ENCODE measurements around the gene GREB1L. TPM values are rescaled to one million over a fixed set of nuclear protein-coding genes. Genes with fewer than 3 reads are reported as not detected.

GREB1L gene
- total RNA-seq, 1 donor from 2014 or later: 16.2 TPM

DNA sequence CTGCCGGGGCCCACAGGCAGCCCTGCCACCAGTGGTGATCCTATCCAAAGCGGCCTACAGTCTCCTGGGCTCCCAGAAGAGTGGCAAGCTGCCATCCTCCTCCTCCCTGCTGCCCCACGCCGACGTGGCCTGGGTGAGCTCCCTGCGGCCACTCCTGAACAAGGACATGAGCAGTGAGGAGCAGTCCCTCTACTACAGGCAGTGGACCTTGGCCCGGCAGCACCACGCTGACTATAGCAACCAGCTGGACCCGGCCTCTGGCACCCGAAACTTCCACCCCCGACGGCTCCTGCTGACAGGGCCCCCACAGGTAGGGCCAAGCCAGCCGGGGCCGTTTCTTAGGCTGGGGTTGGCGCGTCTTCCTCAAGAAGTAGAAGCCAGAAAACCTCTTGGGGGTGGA is 258.0 kb downstream of the GREB1L start:
- intact Hi-C loops (cut with DNase I): loop anchor here (10.0 kb wide), 1 partner anchor 55 kb away; no protein-coding TSS in a partner anchor
- no peak for DNase-seq (ENCODE audit: low spot score)

DNA sequence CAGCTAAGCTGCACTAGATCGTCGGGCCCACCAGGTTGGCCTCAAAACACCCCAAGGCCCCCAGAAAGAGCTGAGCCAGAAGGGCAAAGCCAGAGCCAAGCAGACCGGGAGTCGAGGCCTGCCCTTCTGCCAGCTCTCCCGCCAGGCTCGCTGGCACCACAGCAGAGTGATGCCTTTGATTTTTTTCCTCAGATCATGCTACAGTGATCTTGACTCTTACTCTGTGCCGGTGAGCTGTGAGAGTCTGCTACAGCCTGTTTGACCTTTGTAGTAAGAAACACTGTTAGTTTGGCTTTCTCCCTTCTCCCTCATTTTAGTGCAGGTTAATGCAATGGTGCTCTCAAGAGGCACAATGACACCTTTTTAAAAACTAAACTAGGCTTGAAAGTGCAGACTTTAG is 260.6 kb downstream of the GREB1L start:
- no peak for DNase-seq (ENCODE audit: low spot score)
- intact Hi-C loops (cut with DNase I): loop anchor here (10.0 kb wide), 1 partner anchor 58 kb away; no protein-coding TSS in a partner anchor

DNA sequence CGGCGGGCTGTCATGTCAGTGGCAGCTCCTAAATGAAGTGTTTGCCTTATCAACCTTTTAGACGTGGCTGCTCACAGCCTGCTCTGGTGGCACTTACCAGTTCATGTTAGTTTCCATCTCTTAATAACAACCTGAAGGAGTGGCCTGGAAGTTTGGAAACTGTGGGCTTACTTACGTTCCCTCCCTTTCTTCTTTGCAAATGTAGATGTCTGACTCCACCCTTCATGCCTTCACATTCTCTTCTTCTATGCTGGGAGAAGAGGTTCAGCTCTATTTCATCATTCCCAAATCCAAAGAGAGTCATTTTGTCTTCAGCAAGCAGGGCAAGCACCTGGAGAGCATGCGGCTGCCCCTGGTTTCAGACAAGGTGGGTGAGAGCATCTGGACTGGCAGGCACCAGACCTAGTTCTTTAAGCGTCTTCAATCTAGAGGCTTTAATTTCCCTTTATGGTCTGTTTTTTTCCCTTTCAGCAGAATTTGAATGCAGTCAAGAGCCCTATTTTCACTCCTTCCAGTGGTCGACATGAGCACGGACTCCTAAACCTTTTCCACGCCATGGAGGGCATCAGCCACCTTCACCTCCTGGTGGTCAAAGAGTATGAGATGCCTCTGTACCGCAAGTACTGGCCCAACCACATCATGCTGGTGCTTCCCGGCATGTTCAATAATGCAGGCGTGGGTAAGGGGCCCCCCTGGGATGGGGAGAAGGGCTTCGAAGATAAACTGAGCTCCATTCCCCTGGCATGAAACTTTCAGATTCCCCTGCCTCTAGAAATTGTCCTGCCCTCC is 266.1 kb downstream of the GREB1L start:
- no peak for DNase-seq (ENCODE audit: low spot score)
- intact Hi-C loops (cut with DNase I): loop anchor here (10.0 kb wide), 1 partner anchor 63 kb away; no protein-coding TSS in a partner anchor

DNA sequence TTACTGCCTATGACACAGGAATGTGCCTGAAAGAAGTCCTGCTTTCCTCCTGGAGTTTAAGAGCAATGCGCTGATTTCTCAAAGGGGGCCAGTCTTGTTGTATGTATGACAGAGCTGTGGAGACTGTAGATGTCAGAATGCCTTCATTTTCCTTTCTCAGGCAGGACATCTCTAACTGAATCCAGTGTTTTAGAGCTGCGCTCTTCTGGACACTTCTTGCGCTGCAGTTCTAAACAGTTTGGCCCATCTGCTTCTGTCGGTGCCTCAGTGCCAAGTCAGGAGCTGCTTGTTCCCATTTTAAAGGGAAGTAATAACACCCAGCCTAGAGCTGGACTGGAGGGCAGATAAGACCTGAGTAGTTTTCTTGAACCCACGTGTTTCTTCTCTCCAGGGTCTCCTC is 267.0 kb downstream of the GREB1L start:
- intact Hi-C loops (cut with DNase I): loop anchor here (10.0 kb wide), 1 partner anchor 64 kb away; no protein-coding TSS in a partner anchor
- no peak for DNase-seq (ENCODE audit: low spot score)

DNA sequence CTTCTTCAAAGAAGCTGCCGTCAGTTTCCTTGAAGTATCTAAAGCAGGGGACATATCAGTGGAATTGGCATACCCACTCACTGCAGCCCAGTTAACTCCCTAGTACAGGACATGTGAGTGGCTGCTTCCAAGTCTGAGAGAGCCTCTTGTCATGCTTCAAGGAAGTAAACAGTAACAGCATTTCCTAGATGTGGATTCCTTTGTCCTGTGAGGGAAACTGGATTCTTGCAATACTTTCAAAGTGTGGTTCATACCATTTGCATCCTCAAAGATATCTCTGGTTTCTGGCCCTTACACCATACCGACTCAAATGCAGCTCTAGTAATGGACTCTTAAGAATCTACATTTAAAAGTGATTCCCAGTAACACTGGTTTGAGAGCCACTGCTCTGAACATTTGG is 271.3 kb downstream of the GREB1L start:
- intact Hi-C loops (cut with DNase I): no loop called here
- no peak for DNase-seq (ENCODE audit: low spot score)

DNA sequence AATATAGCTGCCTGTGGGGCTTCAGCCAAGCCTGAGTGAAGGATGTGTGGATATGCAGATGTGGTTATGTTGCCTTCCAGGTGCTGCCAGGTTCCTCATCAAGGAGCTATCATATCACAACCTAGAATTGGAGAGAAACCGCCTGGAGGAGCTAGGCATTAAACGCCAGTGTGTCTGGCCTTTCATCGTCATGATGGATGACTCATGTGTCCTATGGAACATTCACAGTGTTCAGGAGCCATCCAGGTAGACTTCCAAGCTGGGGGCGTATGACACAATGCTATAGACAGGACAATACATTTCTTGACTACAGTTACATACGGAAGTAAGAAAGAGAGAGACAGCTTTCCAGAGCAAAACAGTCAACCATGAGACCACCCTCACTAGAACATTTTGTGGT is 271.7 kb downstream of the GREB1L start:
- DNase-seq (ENCODE audit: low spot score): no peak
- intact Hi-C loops (cut with DNase I): no loop called here

DNA sequence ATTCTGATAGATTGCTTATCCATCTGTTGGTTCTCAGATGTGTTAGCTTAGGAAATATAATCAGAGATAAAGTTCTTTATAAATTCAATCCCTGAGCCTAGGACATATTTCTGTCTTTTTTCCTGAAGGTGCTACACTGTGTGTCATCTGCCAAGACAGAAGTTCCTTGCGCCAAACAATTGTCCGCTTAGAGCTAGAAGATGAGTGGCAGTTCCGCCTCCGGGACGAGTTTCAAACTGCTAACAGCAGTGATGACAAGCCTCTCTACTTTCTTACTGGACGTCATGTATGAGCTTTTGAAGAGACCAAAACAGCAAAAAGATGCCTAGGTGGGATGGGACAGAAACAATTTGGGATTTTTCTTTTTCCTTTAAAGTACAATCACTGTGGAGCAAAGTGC is 280.5 kb downstream of the GREB1L start:
- DNase-seq (ENCODE audit: low spot score): no peak
- intact Hi-C loops (cut with DNase I): no loop called here

DNA sequence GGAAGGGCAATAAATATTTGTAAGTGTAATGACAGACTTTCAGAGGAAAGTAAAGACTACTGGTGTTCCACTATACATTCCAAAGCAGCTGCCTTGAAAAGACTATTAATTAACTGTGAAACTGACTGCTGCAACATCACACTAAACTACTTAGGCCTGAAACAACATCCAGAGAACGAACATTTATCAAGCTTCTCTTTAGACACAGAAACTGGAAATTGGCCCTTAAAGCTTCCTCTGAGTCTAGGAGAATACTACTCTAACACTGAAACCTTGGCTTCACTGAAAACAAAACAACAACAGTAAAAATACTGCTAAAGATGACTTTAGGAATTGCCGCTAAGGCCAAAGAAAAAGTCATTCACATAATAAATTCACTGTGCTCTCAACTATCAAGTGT is 283.9 kb downstream of the GREB1L start:
- no peak for DNase-seq (ENCODE audit: low spot score)
- intact Hi-C loops (cut with DNase I): no loop called here

DNA sequence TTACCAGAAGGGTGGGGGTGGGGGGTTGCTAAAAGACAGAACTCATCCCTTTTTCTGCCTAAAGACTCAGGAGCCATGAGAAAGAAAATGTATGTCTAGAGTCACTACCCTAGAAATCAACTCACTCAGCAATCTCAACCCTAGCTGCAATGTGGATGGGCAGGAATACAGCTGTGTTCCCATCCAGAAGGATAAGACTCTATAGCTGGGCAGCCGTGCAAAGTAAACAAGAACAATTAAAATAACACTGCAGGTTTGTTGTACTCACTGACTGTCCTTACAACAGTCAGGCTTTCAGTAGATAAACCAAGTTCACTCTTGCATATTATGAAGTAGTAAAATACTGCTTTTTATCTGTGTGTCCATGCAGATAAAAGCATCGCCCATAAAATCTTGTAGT is 284.4 kb downstream of the GREB1L start:
- DNase-seq (ENCODE audit: low spot score): no peak
- intact Hi-C loops (cut with DNase I): no loop called here

DNA sequence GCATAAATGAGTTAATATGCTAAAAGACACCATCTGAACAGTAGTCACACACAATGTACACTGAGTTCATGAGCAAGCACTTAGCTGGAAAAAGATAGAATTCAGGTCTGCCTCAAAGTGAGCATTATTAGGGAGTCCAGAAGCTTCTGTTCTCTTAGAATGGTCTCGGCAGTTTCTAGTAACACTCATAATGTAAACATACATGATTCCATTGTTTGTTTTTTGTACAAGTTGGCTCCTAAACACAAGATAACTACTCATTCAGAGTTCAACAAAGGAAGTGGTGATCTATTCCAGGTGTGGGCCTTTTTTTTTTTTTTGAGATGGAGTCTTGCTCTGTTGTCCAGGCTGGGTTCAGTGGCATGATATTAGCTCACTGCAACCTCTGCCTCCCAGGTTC is 292.3 kb downstream of the GREB1L start:
- DNase-seq (ENCODE audit: low spot score): no peak
- intact Hi-C loops (cut with DNase I): no loop called here

DNA sequence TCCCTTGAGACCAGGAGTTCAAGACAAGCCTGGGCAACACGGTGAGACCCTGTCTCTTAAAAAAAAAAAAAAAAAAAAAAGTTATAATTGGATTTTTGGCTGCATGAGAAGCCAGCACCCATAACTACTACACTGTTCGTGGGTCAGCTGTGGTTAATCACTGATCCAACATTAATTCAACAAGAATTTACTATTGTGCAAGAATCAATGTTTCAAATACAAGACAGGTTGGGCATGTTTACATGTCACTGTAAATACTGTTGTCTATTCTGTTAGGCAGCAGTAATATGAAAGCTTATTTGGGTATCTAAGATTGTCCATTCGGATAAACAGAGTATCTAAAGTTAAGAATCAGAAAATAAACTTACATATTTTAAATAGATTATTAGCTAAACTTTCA is 296.2 kb downstream of the GREB1L start:
- no peak for DNase-seq (ENCODE audit: low spot score)
- intact Hi-C loops (cut with DNase I): no loop called here

DNA sequence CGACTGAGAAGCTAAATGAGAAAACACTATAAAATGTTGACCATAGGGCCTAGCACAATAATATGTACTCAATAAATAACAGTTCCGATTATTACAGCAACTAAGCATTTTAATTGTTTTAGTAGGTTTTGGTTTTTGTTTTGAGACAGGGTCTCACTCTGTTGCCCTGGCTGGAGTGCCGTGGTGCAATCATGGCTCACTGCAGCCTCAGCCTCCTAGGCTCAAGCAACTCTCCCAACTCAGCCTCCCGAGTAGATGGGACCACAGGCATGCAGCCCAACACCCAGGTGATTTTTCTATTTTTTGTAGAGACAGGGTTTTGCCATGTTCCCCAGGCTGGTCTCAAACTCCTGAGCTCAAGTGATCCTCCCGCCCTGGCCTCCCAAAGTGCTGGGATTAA is 304.4 kb downstream of the GREB1L start:
- intact Hi-C loops (cut with DNase I): no loop called here
- no peak for DNase-seq (ENCODE audit: low spot score)

DNA sequence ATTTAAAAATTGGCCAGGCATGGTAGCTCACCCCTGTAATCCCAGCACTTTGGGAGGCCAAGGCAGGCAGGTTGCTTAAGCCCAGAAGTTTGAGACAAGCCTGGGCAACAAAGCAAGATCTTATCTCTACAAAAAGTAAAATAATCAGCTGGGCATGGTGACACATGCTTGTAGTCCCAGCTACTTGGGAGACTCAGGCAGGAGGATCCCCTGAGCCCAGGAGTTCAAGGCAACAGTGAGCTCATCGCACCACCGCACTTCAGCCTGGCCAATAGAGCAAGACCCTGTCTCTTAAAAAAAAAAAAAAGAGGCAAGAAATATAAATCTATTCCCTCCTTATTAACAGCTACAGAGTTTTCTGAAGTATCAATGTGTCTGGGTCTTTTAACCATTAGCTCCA is 306.6 kb downstream of the GREB1L start:
- no peak for DNase-seq (ENCODE audit: low spot score)
- intact Hi-C loops (cut with DNase I): no loop called here

DNA sequence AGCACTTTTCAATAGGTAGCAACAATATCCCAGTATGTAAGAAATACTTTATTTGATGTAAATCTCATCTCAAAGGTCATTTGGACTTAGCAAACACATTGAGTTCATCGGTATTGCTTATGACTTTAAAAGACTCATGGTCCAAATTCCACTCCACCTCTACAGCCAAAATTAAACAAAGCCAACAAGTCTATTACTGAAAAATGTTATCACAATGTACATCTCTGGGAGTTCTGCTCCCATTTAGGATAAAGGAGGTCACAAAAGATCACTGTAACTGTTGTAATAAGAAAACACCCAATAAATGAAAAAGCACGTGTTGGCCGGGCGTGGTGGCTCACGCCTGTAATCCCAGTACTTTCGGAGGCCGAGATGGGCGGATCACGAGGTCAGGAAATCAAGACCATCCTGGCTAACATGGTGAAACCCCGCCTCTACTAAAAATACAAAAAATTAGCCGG is 308.5 kb downstream of the GREB1L start:
- intact Hi-C loops (cut with DNase I): no loop called here
- no peak for DNase-seq (ENCODE audit: low spot score)

DNA sequence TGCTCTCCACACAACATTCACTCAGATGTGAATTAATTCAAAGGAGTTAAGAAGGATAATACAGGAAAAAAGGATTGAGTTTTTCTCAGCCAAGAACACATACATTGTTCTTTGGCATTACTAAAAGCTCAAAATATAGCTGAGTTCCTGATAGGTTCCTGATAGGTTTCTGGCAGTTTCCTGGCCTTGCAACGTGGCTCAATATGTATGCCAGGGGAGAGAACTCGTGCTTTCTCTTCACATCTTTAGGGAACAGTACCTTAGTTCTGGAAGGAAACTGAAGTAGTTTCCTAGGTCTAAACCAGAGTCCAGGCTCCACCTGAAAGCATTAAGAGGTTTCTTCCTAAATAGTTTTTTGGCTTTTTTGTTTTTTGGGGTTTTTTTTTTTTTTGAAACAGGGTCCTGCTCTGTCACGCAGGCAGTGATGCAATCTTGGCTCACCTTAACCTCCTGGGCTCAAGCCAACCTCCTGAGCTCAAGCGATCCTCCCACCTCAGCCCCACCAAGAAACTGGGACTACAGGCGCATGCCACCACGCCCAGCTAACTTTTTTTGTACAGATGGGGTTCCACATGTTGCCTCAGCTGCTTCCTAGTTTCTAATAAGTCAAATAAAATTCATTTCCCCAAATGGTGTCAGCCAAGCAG is 315.7 kb downstream of the GREB1L start:
- DNase-seq (ENCODE audit: low spot score): no peak
- intact Hi-C loops (cut with DNase I): no loop called here

DNA sequence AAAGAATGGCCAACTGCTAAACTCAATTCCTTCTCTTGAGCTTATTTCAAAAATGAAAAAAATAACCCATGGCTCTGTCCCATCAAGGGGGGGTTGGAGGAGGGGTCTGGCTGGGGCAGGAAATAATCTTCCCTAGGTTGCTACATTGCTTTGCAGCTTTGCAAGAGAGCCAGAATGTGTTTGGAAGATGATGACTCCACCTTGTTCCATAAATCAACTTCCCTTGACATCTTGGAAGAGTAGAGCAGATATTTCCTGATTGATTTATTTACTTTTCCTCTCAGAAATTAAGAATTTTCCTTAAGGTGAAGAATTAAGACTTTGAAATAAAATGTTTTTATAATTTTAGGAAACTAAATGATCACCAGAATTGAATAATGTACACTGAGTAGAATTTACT is 317.2 kb downstream of the GREB1L start:
- intact Hi-C loops (cut with DNase I): no loop called here
- no peak for DNase-seq (ENCODE audit: low spot score)

DNA sequence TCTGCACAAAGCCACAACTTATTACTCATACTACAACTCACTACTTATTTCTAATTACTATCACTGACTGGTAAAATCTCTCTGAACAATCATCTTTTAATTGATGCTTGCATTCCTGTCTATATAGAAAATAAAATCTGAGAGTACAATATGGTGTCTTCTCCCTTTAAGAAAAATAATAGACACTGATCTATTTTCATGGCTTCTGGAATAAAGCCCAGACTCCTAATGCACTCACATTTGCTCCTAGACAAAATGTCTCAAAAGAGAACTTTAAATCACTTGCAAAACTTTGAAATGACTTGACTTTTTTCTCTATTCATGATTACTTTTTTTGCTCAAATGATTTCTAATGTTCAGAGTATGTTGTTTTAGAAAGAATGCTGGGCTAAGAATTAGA is 329.7 kb downstream of the GREB1L start:
- intact Hi-C loops (cut with DNase I): no loop called here
- no peak for DNase-seq (ENCODE audit: low spot score)
